OCI-LY3 (cell line): ENCODE measurements around the gene RGMA.

ENCODE experiments used
- CTCF ChIP-seq: fragments of 200-600, 300-600 bp; sonication (generic); IDR thresholded peaks from 2 replicates; pipeline ENCODE4 v1.5.1; 2014; ENCODE audit warnings: antibody characterized with exemption, low read length, low read depth
- EZH2phosphoT487 ChIP-seq: fragments of 200-600 bp; shearing (Covaris generic); IDR thresholded peaks from 2 replicates; pipeline ENCODE4 v1.6.1; 2018; ENCODE audit warnings: antibody characterized with exemption, mixed run types, low read depth

GRCh38 chr15:93131485-93132095 lies 42.6 kb upstream of the RGMA start:
- TF ChIP-seq CTCF = no peak
- TF ChIP-seq EZH2phosphoT487 = no peak
